RWPE1 (cell line): ENCODE data around the gene KCNT2.

Experiments
- CTCF ChIA-PET: fragments of 350-600 bp; sonication (Branson Sonifier 250); formaldehyde crosslinking; extraction: SDS; loops from one replicate; lab custom pipeline; 2021; lab: Yijun Ruan, JAX
- POLR2A ChIA-PET: fragments of 400-600 bp; formaldehyde crosslinking; extraction: SDS; loops from one replicate; lab custom pipeline; 2020; ENCODE audit warnings: antibody characterized with exemption; ENCODE audit not compliant: low non-redundant PET; lab: Yijun Ruan, JAX
- DNase-seq: peaks from one replicate; pipeline ENCODE4 v3.0.0; 2012; ENCODE audit warnings: low spot score
- H3K27ac ChIP-seq: fragments of 450-650 bp; 2 replicates; pipeline ENCODE4 v1.5.1; 2017
- TF ChIP-seq, protein P1 (sequence below): fragments of 450-650 bp; conservative IDR thresholded peaks from 2 replicates; pipeline ENCODE4 v1.5.1; 2017; ENCODE audit warnings: low read depth, mild to moderate bottlenecking

The KCNT2 gene

DNA sequence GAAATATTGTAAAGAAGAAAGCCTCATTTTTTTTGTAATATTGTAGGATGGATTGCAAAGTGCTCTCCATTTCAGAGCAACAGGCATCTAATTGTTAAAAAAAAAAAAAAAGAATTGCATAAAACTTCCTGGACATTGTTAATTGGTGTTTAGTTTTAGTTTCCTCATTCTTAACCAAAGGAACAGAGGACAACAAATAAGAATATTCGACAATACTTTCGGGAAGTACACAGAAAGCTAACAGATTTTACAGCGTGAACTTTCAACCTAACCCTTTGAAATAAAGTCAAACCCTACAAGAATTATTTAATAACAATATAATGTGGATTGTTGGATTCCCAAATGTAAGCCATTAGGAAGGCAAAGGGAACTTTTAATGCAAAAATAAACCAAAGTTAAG lies 284.4 kb downstream of the KCNT2 start:
- ChIA-PET POLR2A (no interaction called here), CTCF (interaction anchor here (1.2 kb wide), 1 partner anchor 32 kb away, joined by 6 read pairs; no protein-coding TSS in a partner anchor)
- no peak overlapping the region for H3K27ac ChIP-seq
- TF ChIP-seq, protein P1, sequence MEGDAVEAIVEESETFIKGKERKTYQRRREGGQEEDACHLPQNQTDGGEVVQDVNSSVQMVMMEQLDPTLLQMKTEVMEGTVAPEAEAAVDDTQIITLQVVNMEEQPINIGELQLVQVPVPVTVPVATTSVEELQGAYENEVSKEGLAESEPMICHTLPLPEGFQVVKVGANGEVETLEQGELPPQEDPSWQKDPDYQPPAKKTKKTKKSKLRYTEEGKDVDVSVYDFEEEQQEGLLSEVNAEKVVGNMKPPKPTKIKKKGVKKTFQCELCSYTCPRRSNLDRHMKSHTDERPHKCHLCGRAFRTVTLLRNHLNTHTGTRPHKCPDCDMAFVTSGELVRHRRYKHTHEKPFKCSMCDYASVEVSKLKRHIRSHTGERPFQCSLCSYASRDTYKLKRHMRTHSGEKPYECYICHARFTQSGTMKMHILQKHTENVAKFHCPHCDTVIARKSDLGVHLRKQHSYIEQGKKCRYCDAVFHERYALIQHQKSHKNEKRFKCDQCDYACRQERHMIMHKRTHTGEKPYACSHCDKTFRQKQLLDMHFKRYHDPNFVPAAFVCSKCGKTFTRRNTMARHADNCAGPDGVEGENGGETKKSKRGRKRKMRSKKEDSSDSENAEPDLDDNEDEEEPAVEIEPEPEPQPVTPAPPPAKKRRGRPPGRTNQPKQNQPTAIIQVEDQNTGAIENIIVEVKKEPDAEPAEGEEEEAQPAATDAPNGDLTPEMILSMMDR: no peak
- DNase-seq: no peak

DNA sequence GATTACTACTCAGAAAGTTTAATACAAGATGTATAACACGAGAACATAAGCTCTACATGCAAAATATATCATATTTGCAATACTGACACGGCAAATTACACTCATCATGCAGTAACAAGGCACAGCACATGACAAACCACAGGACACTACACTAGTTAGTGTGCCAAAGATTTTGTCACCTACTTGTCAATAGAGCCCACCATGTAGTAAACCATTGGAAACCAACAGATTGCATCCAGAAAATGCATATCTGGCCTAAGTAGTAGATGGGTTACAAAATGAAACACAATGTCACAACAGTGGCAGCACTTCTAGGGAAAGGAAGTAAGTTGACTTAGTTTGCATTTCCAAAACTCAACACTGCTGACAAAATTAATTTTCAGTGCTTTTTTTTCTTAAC lies 288.9 kb downstream of the KCNT2 start:
- ChIA-PET CTCF (interaction anchor here (0.9 to 3.3 kb wide), 3 partner anchors 9 to 341 kb away, joined by 3 to 12 read pairs (median 5); no protein-coding TSS in a partner anchor), POLR2A (no interaction called here)
- no peak for DNase-seq
- H3K27ac ChIP-seq: no peak overlapping the region
- TF ChIP-seq, protein P1: no peak

DNA sequence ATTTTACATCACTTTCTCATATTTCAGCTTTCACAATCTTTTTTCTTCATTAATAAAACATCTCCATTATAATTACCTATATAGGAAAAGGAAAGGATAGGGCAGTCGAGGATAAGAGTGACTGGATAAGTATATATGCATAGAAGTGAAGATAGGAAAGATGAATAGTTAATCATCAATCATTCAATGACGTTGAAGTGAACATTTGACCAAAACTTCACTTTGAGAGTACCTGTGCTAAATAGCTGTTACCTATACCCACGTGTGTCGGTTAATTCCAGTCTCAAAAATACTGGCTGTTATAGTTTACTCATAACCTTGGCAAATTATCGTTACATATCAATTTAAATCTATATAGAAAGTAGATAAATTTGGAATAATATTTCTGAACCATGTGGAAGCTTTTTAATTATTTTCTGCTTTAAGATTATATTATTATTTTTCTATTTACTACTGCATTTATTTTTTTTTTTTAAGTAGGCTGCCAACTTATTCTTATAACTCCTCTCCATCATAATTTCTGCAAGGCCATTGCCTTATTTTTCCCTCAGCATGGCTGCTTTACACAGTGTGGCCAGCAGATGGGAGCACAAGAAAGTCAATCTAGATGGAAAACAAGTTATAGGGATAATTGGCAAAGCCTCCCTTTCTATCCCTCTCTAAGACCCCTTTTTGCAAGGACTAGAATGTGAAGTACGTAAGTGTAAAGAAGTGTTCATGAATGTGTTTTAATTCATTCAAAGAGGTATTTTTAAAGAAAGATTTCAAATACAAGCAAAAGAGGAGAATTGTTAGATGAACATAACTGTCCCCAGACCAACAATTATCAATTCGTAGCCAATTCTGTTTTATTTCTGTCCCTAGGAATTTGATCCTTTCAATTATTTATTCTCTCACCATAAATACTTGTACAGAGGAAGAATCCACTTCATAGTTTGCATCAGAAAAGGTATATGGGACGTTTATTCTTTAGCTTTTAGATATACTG lies 290.4 kb downstream of the KCNT2 start:
- TF ChIP-seq, protein P1: peak; percentile 72
- CTCF ChIA-PET: interaction anchor here (0.6 to 3.3 kb wide), 16 partner anchors 8 to 1440 kb away, joined by 3 to 12 read pairs (median 4); no protein-coding TSS in a partner anchor
- no peak overlapping the region for H3K27ac ChIP-seq
- POLR2A ChIA-PET: no interaction called here
- DNase-seq: peak; percentile 57

DNA sequence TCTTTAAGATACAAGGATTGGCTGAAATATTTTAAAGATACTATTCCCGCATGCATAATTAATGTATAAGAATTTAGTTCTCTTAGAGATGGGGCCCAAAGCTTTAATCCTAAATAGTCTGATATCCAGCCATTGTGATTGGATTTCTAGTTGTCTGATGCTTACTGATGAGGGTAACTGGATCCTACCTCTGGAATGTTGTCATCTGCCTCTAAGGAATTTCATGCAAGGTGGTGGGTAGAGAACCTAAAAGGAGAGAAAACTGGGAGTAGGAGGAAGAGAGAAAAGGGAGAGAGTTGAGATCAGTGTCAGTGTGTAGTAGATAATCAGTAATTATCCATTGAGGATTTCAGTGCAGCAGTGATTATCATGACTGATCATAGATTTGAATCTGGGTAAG lies 295.5 kb downstream of the KCNT2 start:
- no peak overlapping the region for H3K27ac ChIP-seq
- ChIA-PET POLR2A (no interaction called here), CTCF (interaction anchor here (5.0 kb wide), 1 partner anchor 164 kb away, joined by 66 read pairs; no protein-coding TSS in a partner anchor)
- TF ChIP-seq, protein P1: no peak
- no peak for DNase-seq

DNA sequence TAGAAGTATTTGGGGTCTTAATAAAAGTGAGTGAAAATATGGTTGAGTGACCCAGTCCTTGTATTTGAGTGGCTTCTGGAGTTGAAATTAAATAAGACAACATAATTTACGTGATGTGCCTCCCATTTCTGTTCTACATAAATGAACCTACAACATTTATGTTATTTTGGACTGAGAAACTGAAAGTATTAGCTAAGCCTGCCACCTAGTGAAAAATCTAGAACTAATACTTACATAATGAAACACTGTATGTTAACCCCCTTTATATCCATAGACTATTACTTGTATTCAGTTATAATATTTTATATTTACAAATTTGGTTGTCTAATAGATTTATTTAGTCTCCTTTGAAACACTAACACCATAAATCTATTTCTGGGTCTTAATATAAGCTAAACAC lies 298.9 kb downstream of the KCNT2 start:
- peak; percentile 38 for DNase-seq
- POLR2A ChIA-PET: no interaction called here
- CTCF ChIA-PET: interaction anchor here (0.6 to 5.0 kb wide), 17 partner anchors 8 to 370 kb away, joined by 3 to 66 read pairs (median 3); no protein-coding TSS in a partner anchor
- TF ChIP-seq, protein P1: peak; percentile 27; the same call in 1 of the 2 replicates
- no peak overlapping the region for H3K27ac ChIP-seq

DNA sequence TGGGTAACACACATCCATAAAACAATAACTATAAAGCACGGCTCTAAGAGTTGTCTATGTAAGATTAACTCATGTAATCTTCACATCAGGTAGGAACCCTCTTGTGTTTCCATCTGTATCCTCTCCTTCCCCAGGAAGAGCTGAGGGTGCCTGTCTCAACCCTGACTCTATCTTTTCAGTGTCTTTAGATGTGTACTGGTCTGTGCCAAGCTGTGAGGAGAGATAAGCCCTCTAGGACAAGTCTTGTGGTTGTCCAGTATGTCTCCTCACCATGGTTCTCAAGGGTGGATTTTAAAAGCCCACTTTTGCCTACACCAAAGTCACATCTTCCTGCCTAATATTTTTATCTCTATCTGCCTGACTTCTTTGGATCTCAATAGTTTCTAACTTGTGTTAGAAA lies 300.1 kb downstream of the KCNT2 start:
- TF ChIP-seq, protein P1: no peak
- no peak overlapping the region for H3K27ac ChIP-seq
- POLR2A ChIA-PET: no interaction called here
- CTCF ChIA-PET: interaction anchor here (0.7 to 5.0 kb wide), 3 partner anchors 153 to 181 kb away, joined by 3 to 66 read pairs (median 4); no protein-coding TSS in a partner anchor
- DNase-seq: no peak
